Skeletal muscle cell (primary cell): Measurements from ENCODE around the gene BLTP2.
"Not testable (repeated sequence)": the region's sequence is repeated elsewhere in the genome, so short reads cannot be mapped to it uniquely, and the experiment has no call there.

Experiments used
- DNase-seq: peaks from one replicate; pipeline ENCODE4 v3.0.0-alpha.2; 2010; ENCODE audit warnings: low read depth
- H3K4me3 ChIP-seq: 2 replicates; pipeline ENCODE4 v1.5.1; 2011; ENCODE audit warnings: low read depth, mild to moderate bottlenecking, control low read depth, low read length, moderate library complexity

BLTP2 gene

DNA sequence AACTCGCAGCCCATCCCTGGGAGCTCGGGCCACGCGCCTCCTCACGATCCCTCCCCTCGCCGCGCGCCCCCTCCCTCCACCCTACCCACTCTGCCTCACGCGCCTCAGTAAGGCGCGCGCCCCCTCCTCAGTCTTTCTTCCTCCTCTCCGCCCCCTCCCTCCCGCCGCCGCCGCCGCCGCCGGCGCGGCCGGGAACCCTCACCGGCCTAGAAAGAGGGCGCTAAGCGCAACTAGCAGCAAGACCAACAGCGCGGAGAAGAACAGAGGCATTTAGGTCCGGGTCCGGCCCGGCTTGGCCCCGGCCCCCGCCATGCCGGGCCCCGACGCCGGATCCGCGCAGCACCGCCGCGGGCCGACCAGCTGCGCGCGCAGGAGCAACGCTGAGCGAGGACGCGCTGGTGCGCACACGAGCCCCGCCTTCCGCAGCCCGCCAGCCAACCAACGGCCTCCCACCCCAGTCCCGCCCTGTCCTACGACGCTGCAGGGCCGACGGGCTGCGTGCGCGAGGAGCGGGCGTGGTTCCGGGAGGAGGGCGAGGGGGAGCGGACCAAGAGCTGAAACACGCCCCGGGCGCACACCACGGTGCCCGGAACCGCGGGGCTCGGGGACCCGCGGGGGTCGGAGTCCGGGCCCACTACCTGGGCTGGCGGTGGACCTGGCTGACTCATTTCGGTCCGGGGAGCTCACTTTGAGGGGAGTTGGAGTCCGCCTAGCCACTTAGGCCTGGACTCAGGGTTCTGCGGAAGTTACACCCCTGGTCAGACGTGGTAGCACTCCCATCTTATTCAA, at the start of gene BLTP2:
TSS of gene BLTP2 (minus strand) at position 372 of the 789 bp plus-strand sequence. CDS start at position 270, 102 bp downstream.
- peak within 1 kb of the TSS; percentile 90 for H3K4me3 ChIP-seq

DNA sequence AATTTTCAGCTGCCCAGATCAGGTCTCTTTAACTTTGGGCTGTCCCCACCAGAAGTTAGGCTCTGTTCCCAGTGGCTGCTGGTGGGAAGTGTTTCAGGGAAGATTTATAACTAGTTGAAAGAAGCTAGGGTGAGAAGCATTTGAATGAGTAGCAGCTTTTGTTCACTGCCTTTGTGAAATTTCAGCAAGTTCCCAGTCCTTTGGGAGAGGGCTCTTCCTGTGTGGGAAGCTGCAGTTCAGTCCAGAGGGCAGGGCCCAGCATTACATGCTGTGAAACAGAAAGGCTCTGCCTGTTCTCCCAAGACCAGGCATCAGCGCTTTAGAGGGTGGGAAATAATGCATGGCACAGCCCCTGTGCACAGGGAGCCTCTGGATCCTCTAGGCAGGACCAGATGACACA, 48.9 kb upstream of the BLTP2 start:
- DNase-seq = no peak
- no peak overlapping the region for H3K4me3 ChIP-seq

More for the DNA sequence above, at the start of gene BLTP2:
- DNase-seq = peak; percentile 82

DNA sequence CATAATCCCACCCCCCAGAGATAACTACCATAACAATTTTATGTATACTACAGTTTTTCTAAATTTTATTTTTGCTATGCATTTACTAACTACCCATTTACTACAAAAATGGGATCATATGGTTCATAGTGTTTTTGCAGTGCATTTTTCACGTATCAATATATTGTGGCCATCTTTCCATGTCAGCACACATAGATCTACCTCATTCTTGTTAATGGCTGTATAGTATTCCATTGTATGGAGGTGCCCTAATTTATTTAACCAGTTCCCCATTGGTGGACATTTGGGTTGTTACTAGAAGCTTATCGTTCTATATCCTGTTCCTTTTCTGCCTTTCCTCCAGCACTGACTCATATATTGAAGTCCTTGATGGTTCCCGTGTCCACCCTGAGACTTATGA, 44.1 kb upstream of the BLTP2 start:
- H3K4me3 ChIP-seq = no peak overlapping the region
- DNase-seq = no peak

DNA sequence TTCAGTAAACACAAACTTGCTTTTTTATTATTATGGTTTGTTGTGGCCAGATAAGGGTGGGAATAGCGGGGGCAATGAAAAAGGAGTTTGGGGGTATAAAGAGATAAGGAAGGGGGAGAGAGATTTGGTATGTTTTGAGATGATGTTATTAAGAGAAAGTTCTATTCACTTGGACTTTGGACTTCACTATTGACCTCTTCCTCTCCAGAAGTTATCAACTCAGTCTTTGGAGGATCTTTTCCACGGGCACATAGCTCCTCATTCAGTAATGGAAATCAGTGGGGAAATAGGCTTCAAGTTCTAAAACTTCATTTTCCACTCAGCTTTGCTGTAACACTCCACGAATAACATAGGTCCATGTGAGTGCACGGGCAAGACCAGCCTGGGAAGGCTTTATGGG, 43.5 kb upstream of the BLTP2 start:
- DNase-seq = no peak
- no peak overlapping the region for H3K4me3 ChIP-seq

DNA sequence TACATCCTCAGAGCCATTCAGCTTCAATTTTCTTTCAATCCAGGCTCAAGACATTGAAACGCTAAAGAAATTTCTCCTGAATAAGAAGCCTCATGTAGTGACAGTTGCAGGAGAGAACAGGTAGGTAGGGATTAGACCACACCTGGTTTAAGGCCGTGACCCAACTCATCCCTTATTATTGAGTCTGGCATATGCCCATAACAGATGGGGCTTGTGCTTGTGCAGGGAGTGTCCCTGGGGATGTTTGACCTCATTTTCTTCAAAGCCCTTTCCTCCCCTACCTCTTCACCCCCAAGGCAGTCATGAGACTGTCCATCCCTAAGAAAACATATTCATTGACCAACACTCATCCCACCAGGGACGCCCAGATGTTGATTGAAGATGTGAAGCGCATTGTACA, 41.3 kb upstream of the BLTP2 start:
- no peak overlapping the region for H3K4me3 ChIP-seq
- no peak for DNase-seq

DNA sequence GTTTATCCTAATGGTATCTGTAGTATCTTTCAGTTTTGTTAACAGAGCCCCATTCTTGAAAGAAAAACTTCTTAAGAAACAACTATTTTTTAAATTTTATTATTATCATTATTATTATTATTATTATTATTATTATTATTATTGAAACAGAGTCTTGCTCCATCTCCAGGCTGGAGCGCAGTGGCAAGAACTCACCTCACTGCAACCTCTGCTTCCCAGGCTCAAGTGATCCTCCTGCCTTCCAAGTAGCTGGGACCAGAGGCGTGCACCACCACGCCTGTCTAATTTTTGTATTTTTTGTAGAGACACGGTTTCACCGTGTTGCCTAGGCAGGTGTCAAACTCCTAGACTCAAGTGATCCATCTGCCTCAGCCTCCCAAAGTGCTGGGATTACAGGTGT, 40.4 kb upstream of the BLTP2 start:
- no peak for DNase-seq
- no peak overlapping the region for H3K4me3 ChIP-seq

DNA sequence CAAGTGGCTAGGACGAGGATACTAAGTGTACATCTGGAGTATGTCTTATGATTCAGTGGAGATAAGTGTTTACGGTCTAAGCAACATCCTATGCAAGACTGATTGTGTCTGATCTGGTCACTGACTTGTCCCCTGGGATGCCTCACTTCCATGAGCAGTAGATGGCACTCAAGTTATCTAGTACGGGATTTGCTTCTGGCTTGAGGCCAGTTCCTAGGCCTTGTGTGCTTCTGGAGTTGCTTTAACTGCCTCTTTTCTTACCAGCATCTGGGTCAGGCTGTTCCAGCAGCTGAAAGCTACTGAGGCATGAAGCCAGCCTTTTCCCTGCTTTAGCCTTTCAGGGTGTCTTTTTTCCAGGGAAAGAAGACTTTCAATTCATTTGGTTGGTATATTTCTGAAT, 40.0 kb upstream of the BLTP2 start:
- no peak for DNase-seq
- no peak overlapping the region for H3K4me3 ChIP-seq

DNA sequence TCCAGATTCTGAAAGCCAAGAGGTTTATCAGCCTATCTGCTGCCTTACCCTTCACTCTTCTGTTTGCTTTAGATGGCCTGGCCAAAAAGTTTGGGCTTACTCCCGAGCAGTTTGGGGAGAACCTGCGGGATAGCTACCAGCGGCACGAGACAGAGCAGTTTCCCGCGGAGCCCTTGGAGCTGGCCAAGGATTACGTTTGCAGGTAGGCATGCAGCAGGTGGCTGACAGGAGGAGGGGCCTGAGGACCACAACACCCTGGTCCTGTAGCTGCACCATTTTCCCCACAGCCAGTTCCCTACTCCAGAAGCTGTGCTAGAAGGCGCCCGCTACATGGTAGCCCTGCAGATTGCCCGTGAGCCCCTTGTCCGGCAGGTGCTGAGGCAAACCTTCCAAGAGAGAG, 37.7 kb upstream of the BLTP2 start:
- DNase-seq = no peak
- H3K4me3 ChIP-seq = no peak overlapping the region

DNA sequence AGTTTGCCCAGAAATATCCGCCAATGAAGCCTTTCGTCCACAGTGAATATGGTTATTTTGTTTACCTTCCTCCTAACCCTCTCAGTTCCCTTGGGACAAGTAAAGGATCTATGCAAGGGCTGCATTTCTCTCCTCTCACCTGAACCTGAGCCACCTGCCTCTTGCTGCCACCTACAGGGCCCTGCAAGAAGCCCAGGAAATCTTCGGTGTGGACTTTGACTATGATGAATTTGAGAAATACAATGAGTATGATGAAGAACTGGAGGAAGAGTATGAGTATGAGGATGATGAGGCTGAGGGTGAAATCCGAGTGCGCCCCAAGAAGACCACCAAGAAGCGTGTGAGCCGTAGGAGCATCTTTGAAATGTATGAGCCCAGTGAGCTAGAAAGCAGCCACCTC, 31.0 kb upstream of the BLTP2 start:
- no peak overlapping the region for H3K4me3 ChIP-seq
- no peak for DNase-seq

DNA sequence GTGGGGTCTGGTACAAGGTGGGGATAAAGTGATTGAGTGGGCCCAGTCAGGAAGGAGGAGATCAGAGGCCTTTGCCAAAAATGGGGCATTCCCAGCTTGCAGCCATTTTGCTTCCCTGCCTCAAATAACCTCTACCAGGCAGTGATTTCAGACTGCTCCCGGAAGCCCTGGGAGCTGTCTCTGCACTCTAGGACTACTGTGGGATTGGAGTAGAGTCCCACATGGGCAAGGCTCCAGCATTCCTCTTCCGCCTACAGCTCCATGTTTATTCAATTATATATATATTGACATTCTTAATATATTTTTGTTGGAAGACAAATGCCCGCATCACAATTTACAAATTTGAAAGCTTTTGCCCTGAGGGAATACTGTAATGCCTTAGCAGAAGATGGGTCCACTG, 30.5 kb upstream of the BLTP2 start:
- no peak overlapping the region for H3K4me3 ChIP-seq
- no peak for DNase-seq

DNA sequence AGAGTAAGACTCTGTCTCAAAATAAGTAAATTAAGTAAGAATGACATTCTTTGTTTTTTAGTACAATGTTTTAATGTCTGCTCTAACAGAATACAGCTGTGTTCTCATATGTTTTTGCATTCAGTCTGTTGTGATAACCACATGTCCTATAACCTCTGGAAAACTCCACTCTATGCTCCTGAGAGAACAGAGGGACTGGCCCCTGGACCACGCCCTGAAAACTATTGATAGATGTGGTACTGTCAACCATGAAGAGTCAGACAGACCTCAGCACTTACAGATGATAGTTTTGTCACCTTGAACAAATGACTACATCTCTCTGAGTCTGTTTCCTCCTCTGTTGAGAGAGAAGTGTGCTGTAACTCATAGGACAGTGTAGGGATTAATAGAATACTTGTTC, 25.0 kb upstream of the BLTP2 start:
- H3K4me3 ChIP-seq = no peak overlapping the region
- DNase-seq = no peak

DNA sequence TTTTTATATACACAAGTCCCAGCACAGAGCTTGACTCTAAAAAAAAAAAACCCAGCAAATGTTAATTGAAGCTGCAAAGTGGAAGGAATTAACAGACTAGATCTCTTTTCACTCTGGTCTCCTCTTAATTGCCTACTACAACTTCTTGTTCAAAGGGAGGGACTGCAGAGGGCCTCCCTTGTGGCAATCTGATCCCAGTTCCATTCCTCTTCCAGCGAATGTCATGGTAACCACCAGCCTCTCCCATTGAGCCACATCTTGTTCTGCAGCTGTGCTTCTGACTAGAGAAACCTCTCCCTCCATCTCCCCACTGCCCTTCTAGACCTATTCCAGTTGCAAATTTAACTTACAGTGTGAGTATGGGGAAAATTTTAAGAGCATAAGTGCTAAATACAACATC, 22.9 kb upstream of the BLTP2 start:
- no peak for DNase-seq
- H3K4me3 ChIP-seq = no peak overlapping the region

DNA sequence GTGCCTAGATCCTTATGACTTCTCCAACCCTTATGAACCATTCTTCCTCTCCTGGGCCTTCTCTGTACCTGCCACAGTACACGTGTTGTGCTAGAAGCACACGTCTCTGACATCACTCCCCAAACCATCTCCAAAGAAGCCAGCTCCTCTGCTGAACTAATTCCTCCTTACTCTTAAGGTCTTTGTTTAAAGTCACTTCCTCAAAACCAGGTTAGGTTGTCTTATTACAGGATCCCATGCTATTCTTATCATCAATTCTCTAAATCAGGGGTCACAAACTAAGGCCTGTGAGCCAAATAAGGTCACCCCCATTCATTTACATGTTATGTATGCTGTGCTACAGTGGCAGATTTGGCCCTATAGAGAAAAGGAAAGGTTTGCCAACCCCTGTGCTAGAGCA, 21.0 kb upstream of the BLTP2 start:
- no peak for DNase-seq
- no peak overlapping the region for H3K4me3 ChIP-seq

DNA sequence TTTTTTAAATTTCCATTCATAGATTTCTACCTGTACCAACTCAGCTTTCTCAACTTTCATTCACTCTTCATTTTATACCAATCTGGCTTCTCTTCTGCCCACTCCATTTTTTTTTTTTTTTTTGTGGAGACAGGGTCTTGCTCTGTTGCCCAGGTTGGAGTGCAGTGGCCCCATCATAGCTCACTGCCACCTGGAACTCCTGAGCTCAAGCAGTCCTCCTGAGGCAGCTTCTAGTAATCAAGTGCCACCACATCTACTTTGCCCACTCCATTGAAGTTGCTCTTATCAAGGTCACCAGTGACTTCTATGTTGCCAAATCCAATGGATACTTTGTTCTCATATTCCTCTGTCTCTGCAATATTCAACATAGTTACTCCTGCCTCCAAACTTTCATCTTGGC, 18.8 kb upstream of the BLTP2 start:
- DNase-seq = no peak
- H3K4me3 ChIP-seq = no peak overlapping the region

DNA sequence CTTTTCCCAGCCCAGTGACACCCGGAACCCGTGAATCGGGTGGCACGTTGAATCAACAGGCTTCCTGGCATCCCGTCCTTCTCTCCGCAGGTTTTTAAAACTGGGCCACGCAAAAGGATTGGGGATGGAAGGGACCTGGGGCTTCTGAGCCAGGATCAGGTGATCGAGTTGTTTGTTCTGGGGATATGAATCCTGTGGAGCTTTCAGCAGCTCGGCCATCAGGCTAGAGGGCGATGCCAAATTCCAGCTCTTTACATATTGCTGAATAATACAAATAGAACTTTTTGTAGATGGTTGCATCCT, 17.5 kb upstream of the BLTP2 start:
- H3K4me3 ChIP-seq = peak overlapping the region; percentile 98
- no peak for DNase-seq

DNA sequence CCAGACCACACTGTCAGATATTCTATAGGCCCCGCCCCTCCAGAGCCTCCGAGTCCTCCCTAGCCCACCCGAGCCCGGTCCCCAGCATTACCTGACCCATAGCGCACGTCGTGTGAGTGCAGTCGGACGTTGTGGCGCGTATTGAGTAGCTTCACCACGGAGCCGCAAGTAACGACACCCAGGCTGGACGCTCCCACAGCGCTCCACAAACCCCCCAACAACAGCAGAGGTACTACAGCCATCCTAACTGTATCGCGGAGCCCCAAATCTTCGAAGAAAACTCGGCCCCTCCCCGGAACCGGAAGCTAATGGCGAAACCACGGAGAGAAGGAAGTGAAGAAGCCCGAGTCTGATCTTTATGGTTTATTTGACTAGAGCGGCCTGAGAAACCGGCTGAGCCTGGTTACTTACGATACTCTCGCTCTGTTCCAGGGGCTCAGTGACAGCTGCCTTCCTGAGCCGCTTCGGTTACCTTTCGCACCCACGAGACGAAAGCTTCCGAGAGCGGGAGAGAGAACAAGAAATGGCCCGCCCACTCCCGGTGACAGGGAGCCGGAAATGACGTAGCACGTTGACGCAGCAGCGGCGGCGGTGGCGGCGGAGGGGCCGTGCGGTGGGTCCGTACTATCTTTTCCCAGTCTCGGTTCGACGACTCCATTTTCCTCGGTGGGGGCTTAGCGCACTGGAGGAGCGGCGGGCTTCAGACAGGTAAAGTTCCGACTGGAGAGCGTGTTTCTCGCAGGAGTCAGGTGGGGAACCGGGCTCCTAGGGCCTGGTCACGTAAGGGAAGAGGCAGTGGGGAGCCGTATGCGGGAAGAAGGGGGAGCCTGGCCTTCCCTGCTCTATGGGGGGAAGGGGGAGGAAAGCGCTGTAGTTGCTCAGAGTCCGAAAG, 16.9 kb upstream of the BLTP2 start, which contains the start of the genes SDF2 and SUPT6H:
TSS of gene SDF2 (minus strand) at position 272 of the 892 bp plus-strand sequence. CDS start at position 242, 30 bp downstream.
TSS of gene SUPT6H (plus strand) at position 571 of the 892 bp plus-strand sequence. CDS start 11,197 bp downstream, outside the sequence.
- DNase-seq = peak; percentile 37
- H3K4me3 ChIP-seq = peak within 1 kb of the TSS; percentile 98

DNA sequence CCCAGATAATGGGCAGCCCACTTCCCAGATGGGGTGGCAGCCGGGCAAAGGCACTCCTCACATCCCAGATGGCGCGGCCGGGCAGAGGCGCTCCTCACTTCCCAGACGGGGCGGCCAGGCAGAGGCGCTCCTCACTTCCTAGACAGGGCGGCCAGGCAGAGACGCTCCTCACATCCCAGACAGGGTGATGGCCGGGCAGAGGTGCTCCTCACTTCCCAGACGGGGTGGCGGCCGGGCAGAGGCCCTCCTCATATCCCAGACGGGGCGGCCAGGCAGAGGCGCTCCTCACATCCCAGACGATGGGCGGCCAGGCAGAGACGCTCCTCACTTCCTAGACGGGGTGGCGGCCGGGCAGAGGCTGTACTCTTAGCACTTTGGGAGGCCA, 14.5 kb upstream of the BLTP2 start:
- DNase-seq, H3K4me3 ChIP-seq: not testable (repeated sequence)

DNA sequence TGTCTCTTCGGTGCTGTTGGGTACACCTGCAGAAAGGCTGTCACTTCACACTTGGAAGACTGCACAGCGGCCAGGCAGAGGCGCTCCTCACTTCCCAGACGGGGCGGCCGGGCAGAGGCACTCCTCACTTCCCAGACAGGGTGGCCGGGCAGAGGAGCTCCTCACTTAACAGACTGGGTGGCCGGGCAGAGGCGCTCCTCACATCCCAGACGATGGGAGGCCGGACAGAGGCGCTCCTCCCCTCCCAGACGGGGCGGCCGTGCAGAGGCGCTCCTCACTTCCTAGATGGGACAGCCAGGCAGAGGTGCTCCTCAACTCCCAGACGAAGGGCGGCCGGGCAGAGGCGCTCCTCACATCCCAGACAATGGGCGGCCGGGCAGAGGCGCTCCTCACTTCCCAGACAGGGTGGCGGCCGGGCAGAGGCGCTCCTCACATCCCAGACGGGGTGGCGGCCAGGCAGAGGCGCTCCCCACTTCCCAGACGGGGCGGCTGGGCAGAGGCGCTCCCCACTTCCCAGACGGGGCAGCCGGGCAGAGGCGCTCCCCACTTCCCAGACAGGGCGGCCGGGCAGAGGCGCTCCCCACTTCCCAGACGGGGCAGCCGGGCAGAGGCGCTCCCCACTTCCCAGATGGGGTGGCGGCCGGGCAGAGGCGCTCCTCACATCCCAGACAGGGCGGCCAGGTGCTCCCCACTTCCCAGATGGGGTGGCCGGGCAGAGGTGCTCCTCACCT, 14.0 kb upstream of the BLTP2 start:
- H3K4me3 ChIP-seq, DNase-seq: not testable (repeated sequence)

DNA sequence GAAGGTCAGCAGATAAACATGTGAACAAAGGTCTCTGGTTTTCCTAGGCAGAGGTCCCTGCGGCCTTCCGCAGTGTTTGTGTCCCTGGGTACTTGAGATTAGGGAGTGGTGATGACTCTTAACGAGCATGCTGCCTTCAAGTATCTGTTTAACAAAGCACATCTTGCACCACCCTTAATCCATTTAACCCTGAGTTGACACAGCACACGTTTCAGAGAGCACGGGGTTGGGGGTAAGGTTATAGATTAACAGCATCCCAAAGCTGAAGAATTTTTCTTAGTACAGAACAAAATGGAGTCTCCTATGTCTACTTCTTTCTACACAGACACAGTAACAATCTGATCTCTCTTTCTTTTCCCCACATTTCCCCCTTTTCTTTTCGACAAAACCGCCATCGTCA, 13.4 kb upstream of the BLTP2 start:
- not testable (repeated sequence) for DNase-seq

DNA sequence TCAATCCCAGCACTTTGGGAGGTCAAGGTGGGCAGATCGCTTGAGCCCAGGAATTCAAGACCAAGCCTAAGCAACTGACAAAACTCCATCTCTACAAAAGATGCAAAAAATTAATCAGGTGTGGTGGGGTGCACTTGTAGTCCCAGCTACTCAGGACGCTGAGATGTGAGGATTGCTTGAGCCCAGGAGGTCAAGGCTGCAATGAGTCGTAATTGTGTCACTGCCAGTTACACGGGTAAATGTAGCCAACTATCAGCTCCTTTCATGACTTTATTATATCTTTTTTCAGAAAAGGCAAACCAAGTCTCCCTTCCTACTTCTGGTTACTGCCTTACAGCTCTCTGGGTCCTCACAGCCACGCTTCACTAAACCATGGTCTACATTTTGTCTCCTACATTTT, 12.8 kb upstream of the BLTP2 start:
- DNase-seq = no peak
- no peak overlapping the region for H3K4me3 ChIP-seq

More for the DNA sequence above, 13.4 kb upstream of the BLTP2 start:
- not testable (repeated sequence) for H3K4me3 ChIP-seq
